ENCODE measurements around the gene GALNT11.

DNA sequence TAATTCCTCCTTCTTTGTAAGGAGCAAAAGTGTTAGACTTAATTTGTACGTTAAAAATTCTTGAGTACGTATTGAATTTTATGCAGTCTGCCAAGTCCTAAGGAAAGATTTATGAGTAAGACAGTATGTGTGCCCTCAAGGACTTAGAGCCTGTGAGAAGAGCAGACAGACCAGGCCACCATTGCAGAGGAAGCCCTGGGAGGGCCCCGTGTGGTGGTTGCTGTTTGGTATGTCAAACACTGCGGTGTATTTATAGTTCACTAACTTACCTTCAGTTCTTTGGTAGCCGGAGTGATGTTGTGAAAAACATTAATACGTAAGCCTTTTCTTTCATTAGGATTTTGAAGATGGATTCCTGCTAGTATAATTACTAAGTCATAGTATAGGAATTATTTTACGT, 82.9 kb downstream of the GALNT11 start:
- TF ChIP-seq CTCF (IDR thresholded peaks at IDR 0.05) = no peak
- no peak for TF ChIP-seq MYC (IDR thresholded peaks at IDR 0.05; ENCODE audit: borderline replicate concordance, low read length)
- no peak for TF ChIP-seq RARB (CRISPR knock-in tag; IDR thresholded peaks at IDR 0.05)
- TF ChIP-seq, protein P1, sequence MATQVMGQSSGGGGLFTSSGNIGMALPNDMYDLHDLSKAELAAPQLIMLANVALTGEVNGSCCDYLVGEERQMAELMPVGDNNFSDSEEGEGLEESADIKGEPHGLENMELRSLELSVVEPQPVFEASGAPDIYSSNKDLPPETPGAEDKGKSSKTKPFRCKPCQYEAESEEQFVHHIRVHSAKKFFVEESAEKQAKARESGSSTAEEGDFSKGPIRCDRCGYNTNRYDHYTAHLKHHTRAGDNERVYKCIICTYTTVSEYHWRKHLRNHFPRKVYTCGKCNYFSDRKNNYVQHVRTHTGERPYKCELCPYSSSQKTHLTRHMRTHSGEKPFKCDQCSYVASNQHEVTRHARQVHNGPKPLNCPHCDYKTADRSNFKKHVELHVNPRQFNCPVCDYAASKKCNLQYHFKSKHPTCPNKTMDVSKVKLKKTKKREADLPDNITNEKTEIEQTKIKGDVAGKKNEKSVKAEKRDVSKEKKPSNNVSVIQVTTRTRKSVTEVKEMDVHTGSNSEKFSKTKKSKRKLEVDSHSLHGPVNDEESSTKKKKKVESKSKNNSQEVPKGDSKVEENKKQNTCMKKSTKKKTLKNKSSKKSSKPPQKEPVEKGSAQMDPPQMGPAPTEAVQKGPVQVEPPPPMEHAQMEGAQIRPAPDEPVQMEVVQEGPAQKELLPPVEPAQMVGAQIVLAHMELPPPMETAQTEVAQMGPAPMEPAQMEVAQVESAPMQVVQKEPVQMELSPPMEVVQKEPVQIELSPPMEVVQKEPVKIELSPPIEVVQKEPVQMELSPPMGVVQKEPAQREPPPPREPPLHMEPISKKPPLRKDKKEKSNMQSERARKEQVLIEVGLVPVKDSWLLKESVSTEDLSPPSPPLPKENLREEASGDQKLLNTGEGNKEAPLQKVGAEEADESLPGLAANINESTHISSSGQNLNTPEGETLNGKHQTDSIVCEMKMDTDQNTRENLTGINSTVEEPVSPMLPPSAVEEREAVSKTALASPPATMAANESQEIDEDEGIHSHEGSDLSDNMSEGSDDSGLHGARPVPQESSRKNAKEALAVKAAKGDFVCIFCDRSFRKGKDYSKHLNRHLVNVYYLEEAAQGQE (IDR thresholded peaks at IDR 0.05) = no peak
- TF ChIP-seq, protein P2, sequence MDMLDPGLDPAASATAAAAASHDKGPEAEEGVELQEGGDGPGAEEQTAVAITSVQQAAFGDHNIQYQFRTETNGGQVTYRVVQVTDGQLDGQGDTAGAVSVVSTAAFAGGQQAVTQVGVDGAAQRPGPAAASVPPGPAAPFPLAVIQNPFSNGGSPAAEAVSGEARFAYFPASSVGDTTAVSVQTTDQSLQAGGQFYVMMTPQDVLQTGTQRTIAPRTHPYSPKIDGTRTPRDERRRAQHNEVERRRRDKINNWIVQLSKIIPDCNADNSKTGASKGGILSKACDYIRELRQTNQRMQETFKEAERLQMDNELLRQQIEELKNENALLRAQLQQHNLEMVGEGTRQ (IDR thresholded peaks at IDR 0.05) = no peak
- TF ChIP-seq CEBPB (IDR thresholded peaks at IDR 0.05) = no peak
- TF ChIP-seq MAX (IDR thresholded peaks at IDR 0.05) = no peak

Data from A549 (cell line).